ENCODE results near the gene RAPGEF4.
"Not testable (repeated sequence)": the region's sequence is repeated elsewhere in the genome, so short reads cannot be mapped to it uniquely, and the experiment has no call there.

RAPGEF4 gene

GRCh38 chr2:172774302-172774701 is 38.7 kb downstream of the RAPGEF4 start:
- DNase-seq (ENCODE audit: low read depth), result no peak

DNA sequence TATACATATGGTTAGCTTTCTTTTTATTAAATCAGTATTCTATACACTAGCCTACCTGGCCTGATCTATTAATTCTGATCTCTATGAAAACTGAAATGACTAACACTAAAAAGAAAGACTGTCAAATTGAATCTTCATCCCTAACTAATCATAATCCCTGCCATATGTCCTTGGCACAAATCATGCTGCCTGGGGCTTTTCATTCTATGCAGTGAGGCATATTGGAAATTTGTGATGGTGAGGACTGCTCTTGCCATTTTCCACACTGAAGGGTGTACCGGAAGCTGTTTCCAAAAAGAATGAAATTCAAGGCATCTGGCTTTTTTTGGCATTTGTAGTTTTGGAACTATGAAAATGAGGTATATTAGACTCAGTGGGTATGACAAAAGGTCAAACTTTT is 39.7 kb downstream of the RAPGEF4 start:
- no peak for DNase-seq (ENCODE audit: low read depth)

DNA sequence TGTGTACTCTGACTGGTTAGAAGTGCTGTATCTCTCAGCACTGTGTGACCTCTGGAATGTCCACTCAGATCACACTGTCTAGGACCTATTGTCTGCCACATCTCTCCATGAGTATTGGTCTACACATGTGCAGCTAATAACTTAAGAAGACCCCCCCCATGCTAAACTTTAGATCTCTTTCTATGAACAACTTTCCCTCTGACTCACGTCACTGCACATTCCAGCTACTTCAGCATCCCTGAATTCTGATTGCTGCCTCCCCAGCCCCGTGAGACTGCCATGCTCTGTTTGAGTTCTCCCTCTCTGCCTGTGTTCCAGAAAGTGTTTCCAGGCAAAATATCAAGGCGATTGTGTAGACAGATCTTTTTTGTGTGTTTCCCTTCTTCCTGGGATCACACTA is 41.8 kb downstream of the RAPGEF4 start:
- DNase-seq (ENCODE audit: low read depth), result no peak

DNA sequence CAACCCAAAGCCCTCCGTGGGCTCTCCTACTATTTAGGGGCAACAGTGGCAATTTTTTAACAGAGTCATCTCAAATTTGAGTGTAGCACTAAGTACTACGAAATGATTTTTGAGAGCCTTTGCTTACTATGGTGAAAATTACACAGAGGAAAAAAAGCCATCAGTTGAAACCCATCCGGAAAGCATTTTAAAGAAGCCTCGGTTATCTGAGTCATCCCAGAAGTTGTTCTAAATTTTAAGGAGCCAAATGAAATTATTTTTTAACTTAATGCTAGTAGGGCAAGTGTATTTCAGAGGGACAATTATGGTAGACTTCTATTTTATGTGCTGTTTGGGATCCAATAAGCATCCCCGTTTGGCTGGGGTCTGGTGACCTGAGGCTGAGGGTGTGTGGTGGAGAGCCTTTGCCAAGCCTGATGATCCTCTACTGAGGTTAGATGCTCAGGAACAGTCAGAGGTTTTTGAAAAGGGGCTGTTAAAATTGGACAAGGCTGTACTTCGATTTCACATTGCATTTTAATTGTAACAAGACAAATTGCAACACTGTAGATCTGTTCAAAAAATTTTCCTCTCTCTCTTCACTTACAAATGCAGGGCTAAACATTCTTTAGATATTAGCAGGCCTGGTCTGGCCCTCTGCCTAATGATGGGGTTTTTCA is 47.0 kb downstream of the RAPGEF4 start:
- no peak for DNase-seq (ENCODE audit: low read depth)

DNA sequence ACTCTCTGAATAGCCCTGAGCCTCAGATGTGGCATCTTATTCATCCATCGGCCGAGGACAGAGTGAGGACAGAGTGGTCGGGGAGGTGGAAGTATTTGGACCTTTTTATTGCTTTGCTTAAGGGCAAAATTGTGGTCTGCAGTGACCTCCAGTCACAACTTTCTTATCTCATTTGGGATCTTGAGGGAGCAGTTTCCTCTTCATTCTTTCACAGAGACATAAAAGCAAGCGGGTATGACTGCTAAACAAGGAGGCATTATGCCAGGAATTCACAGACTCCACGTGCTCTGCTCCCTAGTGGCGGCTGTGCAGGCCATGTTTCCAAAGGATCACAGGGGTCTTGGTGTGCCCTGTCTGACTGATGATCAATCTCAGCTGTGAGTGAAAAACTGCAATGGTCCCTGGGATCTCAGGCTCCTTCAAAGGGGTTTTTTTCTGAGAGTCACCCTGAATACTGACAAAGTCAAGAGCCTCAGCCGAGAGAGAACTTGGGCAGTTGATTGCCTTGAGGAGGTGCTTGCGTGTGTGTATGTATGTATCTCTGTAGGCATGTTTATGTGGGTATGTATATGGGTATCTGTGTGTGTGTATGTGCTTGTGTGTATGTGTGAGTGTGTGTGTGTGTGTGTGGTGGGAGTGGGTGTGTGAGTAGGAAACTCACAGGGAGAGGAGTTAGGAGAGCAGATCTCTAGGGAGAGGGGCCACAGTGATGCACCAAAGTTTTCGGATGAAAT is 47.7 kb downstream of the RAPGEF4 start:
- DNase-seq (ENCODE audit: low read depth), result peak; percentile 61

DNA sequence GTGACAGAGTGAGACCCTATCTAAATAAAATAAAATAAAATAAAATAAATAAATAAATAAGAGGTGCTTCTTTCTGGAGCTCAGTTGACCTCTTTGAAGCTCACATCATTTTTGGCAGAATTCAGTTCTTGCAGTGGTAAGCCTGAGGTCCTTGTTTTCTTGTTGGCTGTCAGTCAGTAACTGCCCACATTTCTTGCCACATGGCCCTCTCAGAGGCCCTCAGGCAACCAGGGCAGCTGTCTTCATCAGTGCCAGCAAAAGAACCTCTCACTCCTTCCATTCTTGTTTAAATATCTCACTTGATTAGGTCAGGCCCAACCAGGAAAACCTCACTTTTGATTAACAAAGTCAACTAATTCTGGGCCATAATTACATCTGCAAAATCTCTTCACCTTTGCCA is 53.2 kb downstream of the RAPGEF4 start:
- no peak for DNase-seq (ENCODE audit: low read depth)

DNA sequence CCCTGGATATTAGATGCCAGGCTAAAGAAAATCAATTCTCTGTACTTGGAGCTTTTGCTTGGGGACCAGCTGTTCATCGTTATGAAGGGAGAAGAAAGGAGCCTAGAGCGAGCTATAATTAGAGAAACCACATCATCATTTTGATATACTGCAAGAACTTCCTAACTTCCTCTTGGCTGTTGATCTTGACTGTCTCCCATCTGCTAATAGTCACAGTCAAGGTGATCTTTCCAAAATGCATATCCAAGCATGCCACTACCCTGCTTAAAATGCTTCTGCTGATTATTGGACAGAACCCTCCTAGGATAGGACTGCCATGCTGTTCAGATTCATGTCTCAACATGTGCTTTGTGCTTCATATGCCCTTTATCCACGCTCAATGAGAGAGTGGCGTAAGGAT is 54.8 kb downstream of the RAPGEF4 start:
- no peak for DNase-seq (ENCODE audit: low read depth)

DNA sequence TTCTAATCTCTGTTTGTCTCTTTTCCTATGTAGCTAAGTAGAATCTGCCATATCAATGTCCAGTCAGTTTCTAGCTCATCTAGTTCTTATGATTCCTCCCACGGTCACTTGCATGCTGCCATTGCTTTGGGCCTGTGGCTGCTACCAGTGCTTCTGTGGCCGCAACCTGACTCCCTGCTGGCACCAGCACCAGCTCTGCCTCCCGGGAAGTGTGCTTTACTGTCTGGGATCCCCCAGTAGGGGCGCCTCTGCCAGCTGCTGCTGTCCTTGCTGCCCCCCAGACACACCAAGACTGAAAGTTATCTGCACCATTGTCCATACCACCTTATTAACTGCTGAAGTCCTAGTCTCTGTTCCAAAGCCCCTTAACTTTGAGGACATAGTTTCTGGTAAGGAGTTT is 56.3 kb downstream of the RAPGEF4 start:
- DNase-seq (ENCODE audit: low read depth), result no peak

- no peak for DNase-seq (ENCODE audit: low read depth)
Measured at GRCh38 chr2:172792711-172793110, 57.1 kb downstream of the RAPGEF4 start.

DNA sequence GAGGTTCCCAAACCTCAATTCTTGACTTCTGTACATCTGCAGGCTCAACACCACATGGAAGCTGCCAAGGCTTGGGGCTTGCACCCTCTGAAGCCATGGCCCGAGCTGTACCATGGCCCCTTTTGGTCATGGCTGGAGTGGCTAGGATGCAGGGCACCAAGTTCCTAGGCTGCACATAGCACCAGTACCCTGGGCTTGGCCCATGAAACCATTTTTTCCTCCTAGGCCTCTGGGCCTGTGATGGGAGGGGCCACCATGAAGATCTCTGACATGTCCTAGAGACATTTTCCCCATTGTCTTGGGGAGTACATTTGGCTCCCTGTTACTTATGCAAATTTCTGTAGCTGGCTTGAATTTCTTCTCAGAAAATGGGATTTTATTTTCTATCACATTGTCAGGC is 67.7 kb downstream of the RAPGEF4 start:
- DNase-seq (ENCODE audit: low read depth), result not testable (repeated sequence)

- no peak for DNase-seq (ENCODE audit: low read depth)
Measured at GRCh38 chr2:172804423-172804822, 68.8 kb downstream of the RAPGEF4 start.

GRCh38 chr2:172806493-172806892 is 70.8 kb downstream of the RAPGEF4 start:
- DNase-seq (ENCODE audit: low read depth), result no peak

DNA sequence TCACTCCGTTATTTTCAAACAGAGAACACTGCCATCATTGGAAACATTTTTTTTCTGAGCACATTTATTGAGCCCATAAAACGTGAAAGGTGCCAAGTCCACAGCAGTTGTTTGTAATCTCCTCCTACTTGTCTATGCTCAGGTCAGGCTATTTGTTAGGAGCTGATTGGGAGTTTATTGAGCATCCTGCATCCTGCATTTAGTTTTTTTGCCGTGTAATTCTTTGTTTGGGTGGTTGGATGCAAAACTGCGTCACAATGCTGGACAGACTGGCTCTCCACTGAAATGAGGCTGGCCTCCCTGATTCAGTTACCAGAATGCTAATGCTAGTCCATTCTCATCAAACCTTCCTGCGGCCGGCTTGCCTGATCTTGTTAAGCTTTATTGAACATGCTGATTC is 71.4 kb downstream of the RAPGEF4 start:
- no peak for DNase-seq (ENCODE audit: low read depth)

DNA sequence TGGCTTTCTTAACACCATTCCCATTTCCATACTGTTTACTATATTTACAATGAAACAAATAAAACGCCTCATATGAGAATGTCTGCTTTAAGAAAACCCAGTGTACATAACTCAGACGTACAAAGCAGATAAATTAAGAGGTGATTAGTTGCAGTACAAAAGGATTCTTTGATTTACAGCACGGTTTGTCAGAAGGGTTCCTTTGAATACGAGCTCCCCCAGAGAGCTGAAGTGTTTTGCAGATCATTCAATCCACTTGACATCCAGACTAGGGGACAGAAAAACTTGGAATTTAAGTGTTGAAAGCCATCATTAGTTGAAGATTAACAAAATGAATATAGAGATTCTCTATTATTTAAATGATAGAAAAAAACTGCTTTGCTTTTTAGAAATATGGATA is 72.5 kb downstream of the RAPGEF4 start:
- DNase-seq (ENCODE audit: low read depth), result no peak

- DNase-seq (ENCODE audit: low read depth), result no peak
Measured at GRCh38 chr2:172811027-172811426, 75.4 kb downstream of the RAPGEF4 start.

DNA sequence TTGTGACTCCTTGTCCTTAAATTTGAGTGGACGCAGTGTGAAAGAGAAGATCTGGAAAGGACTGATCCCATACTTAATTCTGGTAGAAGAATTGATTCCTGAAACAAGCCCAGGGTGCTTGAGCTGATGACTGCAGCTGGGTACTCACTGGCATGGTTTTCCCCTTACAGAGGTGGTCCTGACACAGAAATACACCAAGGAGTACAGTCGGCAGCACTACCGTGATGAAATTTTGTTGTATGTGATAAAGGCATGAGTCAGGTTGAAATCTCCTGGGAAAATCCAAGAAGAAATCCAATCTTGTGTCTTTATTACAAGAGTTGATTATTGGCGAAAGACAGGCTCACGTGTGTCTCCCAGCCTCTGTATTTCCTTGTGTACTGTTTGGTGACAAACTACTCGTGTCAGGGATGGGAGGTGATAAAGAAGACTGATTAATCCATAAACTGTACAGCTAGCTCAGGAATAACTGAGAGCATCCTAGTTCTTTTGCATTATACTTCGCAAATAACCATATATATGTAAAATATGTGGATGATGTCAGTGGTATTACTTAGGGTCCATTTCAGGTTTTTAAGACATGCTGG is 76.6 kb downstream of the RAPGEF4 start:
- DNase-seq (ENCODE audit: low read depth), result no peak

GRCh38 chr2:172813314-172813888 is 77.8 kb downstream of the RAPGEF4 start:
- DNase-seq (ENCODE audit: low read depth), result no peak

DNA sequence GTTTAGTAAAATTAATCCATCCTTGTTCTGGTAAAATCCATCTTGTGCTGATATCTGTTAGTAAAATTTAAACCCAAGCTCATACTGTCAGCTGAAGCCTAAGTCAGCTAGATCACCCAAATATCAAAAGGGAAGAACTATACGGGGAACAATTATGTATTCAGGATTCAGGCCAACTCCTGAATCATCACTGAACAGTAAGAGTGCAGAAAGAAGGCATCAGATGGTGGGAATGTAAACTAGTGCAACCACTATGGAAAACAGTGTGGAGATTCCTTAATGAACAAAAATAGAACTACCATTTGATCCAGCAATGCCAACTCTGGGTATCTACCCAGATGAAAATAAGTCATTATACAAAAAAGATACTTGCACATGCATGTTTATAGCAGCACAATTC is 81.8 kb downstream of the RAPGEF4 start:
- no peak for DNase-seq (ENCODE audit: low read depth)

DNA sequence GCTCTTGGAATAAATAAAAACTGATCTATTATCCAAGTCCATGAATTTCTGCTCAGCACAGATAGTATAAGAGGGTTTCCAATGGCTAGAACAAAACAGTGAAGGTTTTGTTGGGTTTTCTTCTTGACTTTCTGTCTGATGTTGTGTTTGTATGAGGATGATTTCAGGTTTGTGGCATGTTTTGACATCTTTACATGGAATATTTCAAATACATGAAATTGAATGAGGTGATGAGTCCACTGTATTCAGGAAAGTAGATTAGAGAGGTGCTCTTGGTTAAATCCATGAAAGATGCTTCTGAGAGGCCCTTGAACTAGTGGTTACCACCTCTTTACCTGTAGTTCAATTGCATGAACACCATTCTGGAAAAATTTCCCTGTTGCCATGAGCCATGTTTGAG is 84.3 kb downstream of the RAPGEF4 start:
- no peak for DNase-seq (ENCODE audit: low read depth)

GRCh38 chr2:172821370-172822338 is 86.0 kb downstream of the RAPGEF4 start:
- no peak for DNase-seq (ENCODE audit: low read depth)

GRCh38 chr2:172822585-172822984 is 86.9 kb downstream of the RAPGEF4 start:
- no peak for DNase-seq (ENCODE audit: low read depth)

DNA sequence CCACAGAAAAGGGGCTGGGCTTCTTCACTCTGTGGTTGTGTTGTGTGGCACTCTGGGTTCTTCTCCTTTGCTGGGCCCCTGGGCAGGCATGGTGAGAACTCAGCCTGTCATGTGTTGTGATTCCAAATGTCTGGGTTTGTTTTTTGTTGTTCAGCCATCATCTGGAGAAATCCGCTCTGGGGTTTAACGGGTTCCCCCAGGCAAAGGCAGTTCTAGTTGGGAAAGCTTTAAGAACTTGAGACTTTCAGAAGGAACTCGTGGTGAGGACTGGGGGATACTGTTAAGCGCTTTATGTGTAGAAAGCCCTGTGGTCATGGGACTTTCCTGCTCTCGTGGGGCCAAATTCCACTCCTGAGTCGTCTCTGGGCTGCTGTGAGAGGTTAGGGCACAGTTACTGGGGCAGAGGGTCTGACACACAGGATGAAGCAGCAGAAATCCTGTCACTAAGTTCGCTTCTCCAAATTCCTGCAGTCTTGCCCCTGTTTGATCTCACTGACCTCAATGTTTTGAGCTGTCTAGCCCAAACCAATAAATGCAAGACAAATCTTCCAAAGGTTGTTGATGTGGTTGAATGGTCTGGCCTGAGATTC is 87.7 kb downstream of the RAPGEF4 start:
- no peak for DNase-seq (ENCODE audit: low read depth)
